HUDEP-2 (cell line): ENCODE data around the gene FAM163A.
"Not testable (repeated sequence)": the region's sequence is repeated elsewhere in the genome, so short reads cannot be mapped to it uniquely, and the experiment has no call there.

Experiments used
- DNase-seq, 76 experiments: peaks; one replicate each; lab custom pipeline; 2025; ENCODE audit not compliant: unreplicated experiment in 76 of 76; lab: John Stamatoyannopoulos, UW

Gene FAM163A

DNA sequence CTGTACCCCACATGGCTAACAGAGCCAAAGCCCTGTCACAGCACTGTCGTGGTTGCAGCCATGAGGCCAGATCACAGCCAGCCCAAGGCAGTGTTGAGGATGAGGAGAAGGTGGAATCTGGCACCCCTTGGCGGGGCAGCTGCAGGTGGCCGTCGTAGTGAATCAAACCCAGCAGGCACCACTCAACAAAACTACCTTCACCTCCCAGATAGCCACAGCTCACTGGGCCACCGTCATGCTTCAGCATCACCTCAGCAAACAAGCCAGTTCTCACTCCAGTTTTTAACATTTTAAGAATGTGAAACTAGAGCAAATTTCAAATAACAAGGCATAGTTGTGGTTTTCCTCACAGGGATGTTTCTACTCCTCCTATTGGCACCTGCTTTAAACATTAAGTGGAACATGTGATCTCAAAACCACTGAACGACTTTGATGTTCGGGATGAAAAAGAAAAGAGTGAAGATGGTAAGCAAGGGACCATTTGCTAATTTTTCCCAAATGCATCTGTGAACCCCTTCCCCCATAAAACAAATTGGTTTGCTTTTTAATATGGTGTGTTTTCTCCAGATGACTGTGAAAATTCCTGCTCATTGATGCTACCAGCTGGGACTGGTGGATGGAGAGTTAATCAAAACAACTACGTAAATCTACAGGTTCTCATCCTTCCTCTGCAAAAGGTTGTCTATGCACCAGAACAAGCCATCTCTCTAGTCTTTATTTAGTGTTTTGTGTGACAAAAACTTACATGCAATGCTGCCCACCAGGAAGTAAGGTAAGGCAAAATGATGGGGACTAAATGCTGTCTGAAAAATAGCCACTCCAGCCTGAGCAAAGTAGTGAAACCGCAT is 89.0 kb downstream of the FAM163A start:
- no peak for DNase-seq

DNA sequence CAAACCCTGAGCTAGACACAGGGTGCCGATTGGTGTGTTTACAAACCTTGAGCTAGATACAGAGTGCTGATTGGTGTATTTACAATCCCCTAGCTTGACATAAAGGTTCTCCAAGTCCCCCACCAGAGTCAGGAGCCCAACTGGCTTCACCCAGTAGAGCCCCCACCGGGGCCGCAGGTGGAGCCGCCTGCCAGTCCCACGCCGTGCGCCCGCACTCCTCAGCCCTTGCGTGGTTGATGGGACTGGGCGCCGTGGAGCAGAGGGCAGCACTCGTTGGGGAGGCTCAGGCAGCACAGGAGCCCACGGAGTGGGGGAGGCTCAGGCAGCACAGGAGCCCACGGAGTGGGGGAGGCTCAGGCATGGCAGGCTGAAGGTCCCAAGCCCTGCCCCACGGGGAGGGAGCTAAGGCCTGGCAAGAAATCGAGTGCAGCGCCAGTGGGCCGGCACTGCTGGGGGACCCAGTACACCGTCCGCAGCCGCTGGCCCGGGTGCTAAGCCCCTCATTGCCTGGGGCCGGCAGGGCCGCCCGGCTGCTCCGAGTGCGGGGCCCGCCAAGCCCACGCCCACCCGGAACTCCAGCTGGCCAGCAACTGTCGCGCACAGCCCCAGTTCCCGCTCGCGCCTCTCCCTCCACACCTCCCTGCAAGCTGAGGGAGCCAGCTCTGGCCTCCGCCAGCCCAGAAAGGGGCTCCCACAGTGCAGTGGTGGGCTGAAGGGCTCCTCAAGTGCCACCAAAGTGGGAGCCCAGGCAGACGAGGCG is 93.8 kb downstream of the FAM163A start:
- DNase-seq, result not testable (repeated sequence)

GRCh38 chr1:179840107-179840506 is 97.0 kb downstream of the FAM163A start:
- DNase-seq, result no peak

- DNase-seq, result no peak
Observed at GRCh38 chr1:179848233-179848632, 105.1 kb downstream of the FAM163A start.

GRCh38 chr1:179853102-179853501 is 110.0 kb downstream of the FAM163A start:
- no peak for DNase-seq

DNA sequence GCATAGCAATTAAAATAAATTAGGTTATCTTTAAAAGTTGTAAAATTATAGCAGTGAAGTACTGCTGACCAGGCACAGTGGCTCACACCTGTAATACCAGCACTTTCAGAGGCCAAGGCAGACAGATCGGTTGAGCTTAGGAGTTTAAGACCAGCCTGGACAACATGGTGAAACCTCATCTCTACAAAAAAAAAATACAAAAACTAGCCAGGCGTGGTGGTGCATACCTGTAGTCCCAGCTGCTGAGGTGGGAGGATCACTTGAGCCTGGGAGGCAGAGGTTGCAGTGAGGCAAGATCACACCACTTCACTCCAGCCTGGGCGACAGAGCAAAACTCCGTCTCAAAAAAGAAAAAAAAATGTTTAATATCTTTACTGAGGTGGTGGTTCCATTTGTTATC is 112.7 kb downstream of the FAM163A start:
- DNase-seq, result not testable (repeated sequence)

- DNase-seq, result no peak
Observed at GRCh38 chr1:179856296-179856695, 113.2 kb downstream of the FAM163A start.

DNA sequence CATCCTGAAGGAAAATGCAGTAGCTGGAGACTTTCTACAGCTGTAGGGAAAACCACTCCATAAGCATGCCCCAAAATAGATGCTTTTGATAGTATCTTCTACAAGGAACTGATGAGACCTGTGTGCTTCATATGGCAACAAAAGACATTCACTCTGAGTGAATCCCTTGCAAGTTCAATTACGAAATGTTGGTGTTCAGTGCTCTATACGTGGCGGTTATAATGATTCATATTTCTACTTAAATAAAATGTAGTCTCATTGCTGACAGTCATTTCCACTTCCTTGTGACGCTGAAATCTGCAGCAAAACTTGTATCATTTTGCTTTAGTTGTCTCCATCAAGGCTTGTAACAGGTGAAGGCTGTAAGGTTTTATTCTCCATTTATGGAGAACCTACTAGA is 113.9 kb downstream of the FAM163A start:
- DNase-seq, result no peak

DNA sequence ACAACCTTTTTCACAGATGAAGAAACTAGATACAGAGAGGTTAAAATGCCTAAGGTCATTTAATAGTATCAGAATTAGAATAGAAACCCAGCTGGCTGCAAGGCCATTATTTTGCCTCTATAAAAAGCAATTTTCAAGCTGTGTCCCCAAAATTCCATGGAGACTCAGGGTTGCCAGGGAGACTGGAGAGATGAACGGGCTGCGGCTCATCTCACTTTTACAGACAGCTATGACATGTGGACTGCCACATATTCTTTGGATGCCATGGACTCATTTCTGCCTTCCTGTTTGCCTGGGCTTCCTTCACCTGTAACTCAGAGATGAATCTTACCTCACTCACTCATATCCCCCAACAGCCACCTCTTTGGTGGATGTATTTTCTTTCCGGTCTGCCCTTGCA is 117.6 kb downstream of the FAM163A start:
- DNase-seq, result no peak

- no peak for DNase-seq
Observed at GRCh38 chr1:179865377-179865776, 122.3 kb downstream of the FAM163A start.
